GM18867 (cell line): Measurements from ENCODE around the gene LIAS.
"Not testable (repeated sequence)": the region's sequence is repeated elsewhere in the genome, so short reads cannot be mapped to it uniquely, and the experiment has no call there.

Experiments
- ATAC-seq: cut with Tn5 transposase; IDR thresholded peaks from one replicate; pipeline ENCODE4 v1.9.1; 2021; ENCODE audit warnings: mild to moderate bottlenecking, moderate library complexity; ENCODE audit not compliant: unreplicated experiment

The LIAS gene

GRCh38 chr4:39458505-39459300 lies at the start of gene LIAS, which contains the start of gene RPL9:
Gene LIAS, plus strand, starts transcription at chr4:39459056. Its CDS starts 62 bp downstream, at chr4:39459118.
Gene RPL9, minus strand, starts transcription at chr4:39458922. Its CDS starts 483 bp downstream, at chr4:39458439.
- ATAC-seq, result peak; percentile 86

- ATAC-seq, result no peak
Observed at GRCh38 chr4:39410415-39410814, 48.4 kb upstream of the LIAS start.

- not testable (repeated sequence) for ATAC-seq
Observed at GRCh38 chr4:39411561-39411960, 47.3 kb upstream of the LIAS start.

GRCh38 chr4:39415678-39416283 lies 43.1 kb upstream of the LIAS start:
- ATAC-seq, result no peak

GRCh38 chr4:39422247-39422646 lies 36.6 kb upstream of the LIAS start:
- ATAC-seq, result no peak

GRCh38 chr4:39425297-39425696 lies 33.6 kb upstream of the LIAS start:
- not testable (repeated sequence) for ATAC-seq

GRCh38 chr4:39426728-39427127 lies 32.1 kb upstream of the LIAS start:
- no peak for ATAC-seq

GRCh38 chr4:39427520-39428114 lies 31.2 kb upstream of the LIAS start:
- no peak for ATAC-seq

- no peak for ATAC-seq
Observed at GRCh38 chr4:39429476-39430334, 29.2 kb upstream of the LIAS start.

- no peak for ATAC-seq
Observed at GRCh38 chr4:39433878-39434492, 24.9 kb upstream of the LIAS start.

- ATAC-seq, result no peak
Observed at GRCh38 chr4:39435659-39436563, 22.9 kb upstream of the LIAS start.

- ATAC-seq, result no peak
Observed at GRCh38 chr4:39441593-39441992, 17.3 kb upstream of the LIAS start.

- ATAC-seq, result no peak
Observed at GRCh38 chr4:39442998-39443397, 15.9 kb upstream of the LIAS start.

GRCh38 chr4:39446483-39446841 lies 12.4 kb upstream of the LIAS start:
- no peak for ATAC-seq

GRCh38 chr4:39446842-39447573 lies 11.8 kb upstream of the LIAS start:
- ATAC-seq, result peak; percentile 76

- ATAC-seq, result no peak
Observed at GRCh38 chr4:39450618-39451017, 8.2 kb upstream of the LIAS start.

- ATAC-seq, result no peak
Observed at GRCh38 chr4:39451423-39452023, 7.3 kb upstream of the LIAS start.

- no peak for ATAC-seq
Observed at GRCh38 chr4:39452153-39452859, 6.5 kb upstream of the LIAS start.
